Liver (tissue), 9 donors: ENCODE measurements around the gene TMEM50A. TPM values are rescaled to one million over a fixed set of nuclear protein-coding genes. Genes with fewer than 3 reads are reported as not detected.
"Not testable (repeated sequence)": the region's sequence is repeated elsewhere in the genome, so short reads cannot be mapped to it uniquely, and the experiment has no call there.

Experiments used
- DNase-seq: peaks from one replicate; pipeline ENCODE4 v3.0.0-alpha.2; 2017; ENCODE audit warnings: low spot score
- H3K27ac ChIP-seq, 2 donors: one replicate each; pipeline ENCODE4 v1.7.0; 2013; ENCODE audit warnings: inconsistent platforms in 2 of 2, low read length in 2 of 2, control low read depth in 1 of 2, low read depth in 1 of 2, mild to moderate bottlenecking in 1 of 2
- H3K27me3 ChIP-seq, 4 donors: one replicate each; pipeline versions ENCODE4 v1.6.1 to v1.7.0; 2013; ENCODE audit warnings: low read length in 3 of 4, inconsistent platforms in 1 of 4, mild to moderate bottlenecking in 1 of 4, moderate library complexity in 1 of 4; ENCODE audit not compliant: control insufficient read depth in 4 of 4, insufficient read depth in 4 of 4
- H3K36me3 ChIP-seq, 4 donors: one replicate each; pipeline versions ENCODE4 v1.6.1 to v1.7.0; 2013; ENCODE audit warnings: low read length in 3 of 4, mild to moderate bottlenecking in 3 of 4, low read depth in 1 of 4, moderate library complexity in 1 of 4; ENCODE audit not compliant: control insufficient read depth in 4 of 4, insufficient read depth in 3 of 4
- H3K4me1 ChIP-seq, 4 donors: one replicate each; pipeline versions ENCODE4 v1.6.1 to v1.7.0; 2013; ENCODE audit warnings: low read length in 3 of 4, mild to moderate bottlenecking in 3 of 4, moderate library complexity in 1 of 4; ENCODE audit not compliant: control insufficient read depth in 4 of 4, insufficient read depth in 4 of 4
- H3K4me3 ChIP-seq, 3 donors: one replicate each; pipeline versions ENCODE4 v1.6.1 to v1.7.0; 2013; ENCODE audit warnings: low read length in 3 of 3, control low read depth in 1 of 3, low read depth in 1 of 3, mild to moderate bottlenecking in 1 of 3
- H3K9ac ChIP-seq, 2 donors: one replicate each; pipeline ENCODE4 v1.7.0; 2013; ENCODE audit warnings: low read length in 2 of 2, mild to moderate bottlenecking in 2 of 2, moderate library complexity in 2 of 2, control low read depth in 1 of 2, low read depth in 1 of 2
- H3K9me3 ChIP-seq, 4 donors: one replicate each; pipeline versions ENCODE4 v1.6.1 to v1.7.0; 2013; ENCODE audit warnings: low read length in 3 of 4; ENCODE audit not compliant: control insufficient read depth in 4 of 4
- WGBS: extraction: QIAGEN DNeasy Blood & Tissue Kit; methylation state at CpG from one replicate; pipeline ENCODE4 v1.1.7; 2013; 5-methylcytosine and 5-hydroxymethylcytosine counted together
- polyA plus RNA-seq, 2 donors: library from polyadenylated mRNA; stranded (reverse) in 1 of 2; unstranded in 1 of 2; fragments of 200-250 nt in 1 of 2; fragments of >200 nt in 1 of 2; fragmentation: Nextera tagmentation in 1 of 2; extraction: Ambion mirVana in 1 of 2; gene quantifications; one replicate each; pipeline versions ENCODE4 v1.2.1 to v1.2.3, GENCODE V29; 2013 to 2015
- total RNA-seq, 2 donors: library from RNA; depleted of rRNA; stranded (reverse); fragments of >200 nt; gene quantifications; one replicate each; pipeline ENCODE4 v1.2.3, GENCODE V29; 2014
- donor health status: healthy.
- donor health status: healthy.
- donor health status: healthy.
- donor health status: healthy.
- donor health status: healthy.

TMEM50A gene
- total and polyA plus RNA-seq, 4 donors = 22.4 to 64.2 (median 38.1) TPM

GRCh38 chr1:25382543-25382942, 44.4 kb downstream of the TMEM50A start:
- H3K9ac ChIP-seq, H3K27ac ChIP-seq, H3K9me3 ChIP-seq, H3K4me1 ChIP-seq, DNase-seq, H3K4me3 ChIP-seq, H3K27me3 ChIP-seq, H3K36me3 ChIP-seq: not testable (repeated sequence)
- 96% methylated on average over 1 of the region's 1 CpG for WGBS

- not testable (repeated sequence) for H3K9ac ChIP-seq, H3K36me3 ChIP-seq, H3K9me3 ChIP-seq, H3K27me3 ChIP-seq, DNase-seq, H3K27ac ChIP-seq, H3K4me3 ChIP-seq, H3K4me1 ChIP-seq
- WGBS = 87% methylated on average over 1 of the region's 1 CpG
Measured at GRCh38 chr1:25383090-25383489, 45.0 kb downstream of the TMEM50A start.

GRCh38 chr1:25383875-25384274, 45.7 kb downstream of the TMEM50A start:
- H3K27ac ChIP-seq, H3K9ac ChIP-seq, H3K4me3 ChIP-seq, H3K4me1 ChIP-seq, DNase-seq, H3K36me3 ChIP-seq, H3K9me3 ChIP-seq, H3K27me3 ChIP-seq: not testable (repeated sequence)
- WGBS = no CpG with 5 or more reads among the region's 1 CpG

- H3K36me3 ChIP-seq, H3K27ac ChIP-seq, H3K4me1 ChIP-seq, H3K9me3 ChIP-seq, H3K9ac ChIP-seq, H3K4me3 ChIP-seq, H3K27me3 ChIP-seq, DNase-seq: not testable (repeated sequence)
- WGBS = 74% methylated on average over 4 of the region's 4 CpGs
Measured at GRCh38 chr1:25387096-25387495, 49.0 kb downstream of the TMEM50A start.

GRCh38 chr1:25388691-25389090, 50.6 kb downstream of the TMEM50A start:
- H3K4me1 ChIP-seq, H3K9ac ChIP-seq, DNase-seq, H3K27ac ChIP-seq, H3K9me3 ChIP-seq, H3K36me3 ChIP-seq, H3K27me3 ChIP-seq, H3K4me3 ChIP-seq: not testable (repeated sequence)
- WGBS = 80% methylated on average over 9 of the region's 9 CpGs

- not testable (repeated sequence) for H3K9ac ChIP-seq, H3K4me1 ChIP-seq, DNase-seq, H3K4me3 ChIP-seq, H3K9me3 ChIP-seq, H3K27me3 ChIP-seq, H3K27ac ChIP-seq, H3K36me3 ChIP-seq
- WGBS = 85% methylated on average over 3 of the region's 3 CpGs
Measured at GRCh38 chr1:25389721-25390120, 51.6 kb downstream of the TMEM50A start.
